ENCODE results near the gene OTOS.

- TF ChIP-seq EZH2 (IDR thresholded peaks at IDR 0.05; ENCODE audit: insufficient read depth, poor library complexity, severe bottlenecking) (no peak), EZH2phosphoT487 (IDR thresholded peaks at IDR 0.05; ENCODE audit: insufficient read depth, low read depth) (no peak)
Observed at GRCh38 chr2:240187989-240188590, 47.6 kb upstream of the OTOS start.
